ENCODE measurements around the gene DDX53. TPM values are rescaled to one million over a fixed set of nuclear protein-coding genes. Genes with fewer than 3 reads are reported as not detected.

The DDX53 gene
- total RNA-seq, 2 experiments from 2014 or later: not detected

- Mint-ChIP-seq H3K4me1 (peaks cover 9% of the 10 kb centered on the region), H3K27me3 (no peaks in the 10 kb centered on the region), H3K36me3 (no peaks in the 10 kb centered on the region), H3K27ac (no peak overlapping the region), H3K9me3 (peaks cover 1% of the 10 kb centered on the region), H3K4me3 (no peak overlapping the region)
- DNase-seq: no peak
Observed at GRCh38 chrX:23012162-23012561, 12.4 kb downstream of the DDX53 start.

DNA sequence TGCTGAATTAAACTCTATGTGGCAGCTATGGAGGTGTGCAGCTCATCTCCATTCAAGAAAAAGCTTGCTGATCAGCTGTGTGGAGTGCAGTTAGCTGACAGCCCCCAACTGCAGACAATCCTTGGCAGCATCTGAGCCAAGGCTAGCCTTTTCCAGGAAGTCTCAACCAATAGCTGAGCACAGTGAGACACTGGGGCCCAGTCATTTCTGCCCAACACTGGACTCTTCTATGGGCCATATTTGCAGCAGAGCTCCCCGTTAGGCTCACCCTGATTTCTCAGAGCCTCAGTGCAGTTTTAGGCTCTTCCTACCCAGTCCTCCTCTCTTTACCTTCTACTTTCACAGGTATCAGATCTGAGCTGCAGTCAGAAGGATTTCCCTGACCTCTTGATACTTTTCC, 12.9 kb downstream of the DDX53 start:
- Mint-ChIP-seq H3K27me3 (no peaks in the 10 kb centered on the region), H3K4me1 (peaks cover 9% of the 10 kb centered on the region), H3K9me3 (no peaks in the 10 kb centered on the region), H3K27ac (no peak overlapping the region), H3K4me3 (no peak overlapping the region), H3K36me3 (no peaks in the 10 kb centered on the region)
- no peak for DNase-seq

- no peak for DNase-seq
- Mint-ChIP-seq H3K27me3 (no peaks in the 10 kb centered on the region), H3K4me3 (no peak overlapping the region), H3K9me3 (no peaks in the 10 kb centered on the region), H3K36me3 (no peaks in the 10 kb centered on the region), H3K4me1 (peaks cover 9% of the 10 kb centered on the region), H3K27ac (no peak overlapping the region)
Observed at GRCh38 chrX:23013366-23013765, 13.6 kb downstream of the DDX53 start.

GRCh38 chrX:23031600-23031999, 31.8 kb downstream of the DDX53 start:
- Mint-ChIP-seq H3K4me1 (no peaks in the 10 kb centered on the region), H3K27me3 (no peaks in the 10 kb centered on the region), H3K36me3 (no peaks in the 10 kb centered on the region), H3K27ac (no peak overlapping the region), H3K4me3 (no peak overlapping the region), H3K9me3 (no peaks in the 10 kb centered on the region)
- DNase-seq: no peak

DNA sequence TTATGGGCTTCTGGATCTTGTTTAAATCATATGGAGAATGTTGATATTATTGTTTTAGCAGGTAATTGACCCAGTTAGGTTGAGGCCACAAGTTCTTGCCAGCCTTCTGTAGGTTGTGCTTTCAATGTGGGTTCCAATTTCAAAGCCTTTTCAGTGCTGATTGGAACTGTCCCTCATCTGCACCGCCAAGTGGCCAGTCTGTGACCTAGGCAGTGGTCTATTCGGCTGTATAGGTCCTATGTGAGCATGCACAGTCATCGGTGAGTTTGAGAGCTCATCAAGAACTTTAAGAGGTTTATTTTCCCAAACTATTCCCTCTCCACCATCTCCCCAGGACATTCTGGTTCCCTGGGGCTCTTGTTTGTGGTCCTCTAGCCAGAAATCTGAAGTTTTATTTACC, 35.7 kb downstream of the DDX53 start:
- Mint-ChIP-seq H3K27ac (no peak overlapping the region), H3K4me1 (no peaks in the 10 kb centered on the region), H3K27me3 (no peaks in the 10 kb centered on the region), H3K4me3 (no peak overlapping the region), H3K36me3 (no peaks in the 10 kb centered on the region), H3K9me3 (no peaks in the 10 kb centered on the region)
- DNase-seq: no peak

GRCh38 chrX:23046443-23046842, 46.7 kb downstream of the DDX53 start:
- Mint-ChIP-seq H3K9me3 (no peaks in the 10 kb centered on the region), H3K4me1 (no peaks in the 10 kb centered on the region), H3K4me3 (no peak overlapping the region), H3K27ac (no peak overlapping the region), H3K36me3 (no peaks in the 10 kb centered on the region), H3K27me3 (no peaks in the 10 kb centered on the region)
- DNase-seq: no peak

DNA sequence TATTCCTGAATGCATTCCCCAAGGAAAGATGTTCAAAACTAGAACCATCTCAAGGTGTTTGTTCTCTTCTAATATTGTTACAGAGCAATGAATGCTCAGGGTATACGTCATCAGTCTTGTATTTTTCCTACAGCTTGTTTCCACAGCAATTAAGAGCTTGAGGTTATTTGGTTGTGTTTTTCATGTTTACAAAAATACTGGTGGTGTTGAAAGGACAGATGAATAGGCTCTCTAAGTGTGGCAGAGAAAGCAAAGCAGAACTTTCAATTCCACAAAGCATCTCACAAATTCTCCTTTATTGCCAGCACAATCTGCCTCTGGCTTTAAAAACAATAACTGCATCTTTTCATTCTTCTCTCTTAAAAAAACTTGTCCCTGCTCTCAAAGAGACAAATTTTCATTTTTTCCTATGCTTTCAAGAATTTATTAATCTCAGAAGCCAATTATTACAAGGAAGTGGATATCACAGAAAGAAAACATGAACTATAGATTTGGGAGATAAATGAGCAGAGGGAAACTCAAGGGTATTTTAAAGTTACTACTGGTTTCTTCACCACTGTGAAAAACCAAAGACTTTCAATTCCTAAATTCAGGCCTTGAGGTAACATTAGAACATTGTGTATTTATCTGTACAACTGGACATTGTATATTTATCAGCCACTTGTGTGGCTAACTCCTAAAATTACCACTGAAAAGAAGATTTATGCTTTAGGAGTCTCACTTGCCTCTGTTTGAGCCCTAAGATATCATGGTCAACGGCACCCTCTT, 49.2 kb downstream of the DDX53 start:
- no peaks in the 10 kb centered on the region for H3K36me3 Mint-ChIP-seq
- no peaks in the 10 kb centered on the region for H3K4me1 Mint-ChIP-seq
- H3K9me3 Mint-ChIP-seq: no peaks in the 10 kb centered on the region
- H3K4me3 Mint-ChIP-seq: no peak overlapping the region
- no peaks in the 10 kb centered on the region for H3K27me3 Mint-ChIP-seq
- H3K27ac Mint-ChIP-seq: no peak overlapping the region
- DNase-seq: no peak

DNA sequence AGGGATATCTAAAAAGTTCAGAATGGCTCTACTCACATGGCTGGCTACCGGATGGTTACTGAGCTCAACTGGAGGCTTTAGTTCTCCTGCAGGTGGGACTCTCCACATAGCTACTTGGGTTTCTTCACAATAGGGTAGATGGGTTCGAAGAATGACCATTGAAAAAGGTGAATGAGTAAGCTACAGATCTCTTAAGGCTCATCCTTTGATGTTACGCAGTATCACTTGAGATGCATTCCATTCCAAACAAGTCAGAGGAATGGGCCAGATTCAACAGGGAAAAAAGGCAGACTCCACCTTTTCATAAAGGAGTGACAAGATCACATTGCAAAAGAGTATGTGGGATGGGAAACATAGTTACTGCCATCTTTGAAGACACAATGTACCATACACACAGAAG, 52.6 kb downstream of the DDX53 start:
- H3K4me1 Mint-ChIP-seq: no peaks in the 10 kb centered on the region
- no peaks in the 10 kb centered on the region for H3K36me3 Mint-ChIP-seq
- no peaks in the 10 kb centered on the region for H3K27me3 Mint-ChIP-seq
- no peaks in the 10 kb centered on the region for H3K9me3 Mint-ChIP-seq
- no peak overlapping the region for H3K27ac Mint-ChIP-seq
- H3K4me3 Mint-ChIP-seq: no peak overlapping the region
- DNase-seq: no peak
